AG04449 (cell line): ENCODE measurements around the gene SCN11A.
"Not testable (repeated sequence)": the region's sequence is repeated elsewhere in the genome, so short reads cannot be mapped to it uniquely, and the experiment has no call there.

ENCODE experiments used
- CTCF ChIA-PET: fragments of 350-600 bp; formaldehyde crosslinking; extraction: SDS; loops from one replicate; lab custom pipeline; 2021; ENCODE audit warnings: antibody characterized with exemption; lab: Yijun Ruan, JAX
- POLR2A ChIA-PET: fragments of 400-600, 350-600 bp; formaldehyde crosslinking; extraction: SDS; loops from one replicate; lab custom pipeline; 2020; ENCODE audit warnings: antibody characterized with exemption, inconsistent platforms; lab: Yijun Ruan, JAX
- DNase-seq: peaks from one replicate; pipeline ENCODE4 v3.0.0-alpha.2; 2010; ENCODE audit warnings: low read depth, low spot score
- H3K4me3 ChIP-seq: 2 replicates; pipeline ENCODE4 v1.5.1; 2011; ENCODE audit warnings: low read depth, mild to moderate bottlenecking, control low read depth, low read length
- TF ChIP-seq, protein P1 (sequence below): IDR thresholded peaks from one replicate; pipeline ENCODE4 v1.5.1; 2011; ENCODE audit warnings: mild to moderate bottlenecking, moderate library complexity, low read length, control low read depth, inconsistent platforms; ENCODE audit not compliant: insufficient read depth; ENCODE audit errors: missing control alignments

The SCN11A gene

DNA sequence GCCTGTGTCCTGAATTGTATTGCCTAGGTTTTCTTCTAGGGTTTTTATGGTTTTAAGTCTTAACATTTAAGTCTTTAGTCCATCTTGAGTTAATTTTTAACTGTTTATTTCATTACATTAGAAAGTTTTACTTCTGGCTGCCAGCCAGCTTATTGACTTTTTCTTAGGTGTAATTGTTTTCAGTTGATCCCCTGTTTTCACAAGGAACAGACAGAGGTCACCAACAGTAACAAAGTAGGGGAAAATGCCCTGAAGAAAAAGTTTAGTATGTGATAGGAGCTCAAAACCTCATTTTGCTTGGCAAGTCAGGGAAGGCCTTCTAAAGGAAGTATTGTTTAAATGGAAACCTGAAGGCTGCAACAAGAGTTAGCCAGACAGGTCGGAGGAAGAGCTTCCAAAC is 10.4 kb upstream of the SCN11A start:
- DNase-seq = no peak
- TF ChIP-seq, protein P1, sequence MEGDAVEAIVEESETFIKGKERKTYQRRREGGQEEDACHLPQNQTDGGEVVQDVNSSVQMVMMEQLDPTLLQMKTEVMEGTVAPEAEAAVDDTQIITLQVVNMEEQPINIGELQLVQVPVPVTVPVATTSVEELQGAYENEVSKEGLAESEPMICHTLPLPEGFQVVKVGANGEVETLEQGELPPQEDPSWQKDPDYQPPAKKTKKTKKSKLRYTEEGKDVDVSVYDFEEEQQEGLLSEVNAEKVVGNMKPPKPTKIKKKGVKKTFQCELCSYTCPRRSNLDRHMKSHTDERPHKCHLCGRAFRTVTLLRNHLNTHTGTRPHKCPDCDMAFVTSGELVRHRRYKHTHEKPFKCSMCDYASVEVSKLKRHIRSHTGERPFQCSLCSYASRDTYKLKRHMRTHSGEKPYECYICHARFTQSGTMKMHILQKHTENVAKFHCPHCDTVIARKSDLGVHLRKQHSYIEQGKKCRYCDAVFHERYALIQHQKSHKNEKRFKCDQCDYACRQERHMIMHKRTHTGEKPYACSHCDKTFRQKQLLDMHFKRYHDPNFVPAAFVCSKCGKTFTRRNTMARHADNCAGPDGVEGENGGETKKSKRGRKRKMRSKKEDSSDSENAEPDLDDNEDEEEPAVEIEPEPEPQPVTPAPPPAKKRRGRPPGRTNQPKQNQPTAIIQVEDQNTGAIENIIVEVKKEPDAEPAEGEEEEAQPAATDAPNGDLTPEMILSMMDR = no peak
- no peak overlapping the region for H3K4me3 ChIP-seq
- ChIA-PET POLR2A (no interaction called here), CTCF (interaction anchor here (1.3 kb wide), 1 partner anchor 230 kb away, joined by 3 read pairs; no protein-coding TSS in a partner anchor)

DNA sequence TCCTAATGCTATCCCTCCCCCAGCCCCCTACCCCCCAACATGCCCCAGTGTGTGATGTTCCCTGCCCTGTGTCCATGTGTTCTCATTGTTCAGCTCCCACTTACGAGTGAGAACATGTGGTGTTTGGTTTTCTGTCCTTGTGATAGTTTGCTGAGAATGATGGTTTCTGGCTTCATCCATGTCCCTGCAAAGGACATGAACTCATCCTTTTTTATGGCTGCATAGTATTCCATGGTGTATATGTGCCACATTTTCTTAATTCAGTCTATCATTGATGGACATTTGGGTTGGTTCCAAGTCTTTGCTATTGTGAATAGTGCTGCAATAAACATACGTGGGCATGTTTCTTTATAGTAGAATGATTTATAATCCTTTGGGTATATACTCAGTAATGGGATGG is 9.5 kb upstream of the SCN11A start:
- H3K4me3 ChIP-seq, POLR2A ChIA-PET, DNase-seq, CTCF ChIA-PET: not testable (repeated sequence)

DNA sequence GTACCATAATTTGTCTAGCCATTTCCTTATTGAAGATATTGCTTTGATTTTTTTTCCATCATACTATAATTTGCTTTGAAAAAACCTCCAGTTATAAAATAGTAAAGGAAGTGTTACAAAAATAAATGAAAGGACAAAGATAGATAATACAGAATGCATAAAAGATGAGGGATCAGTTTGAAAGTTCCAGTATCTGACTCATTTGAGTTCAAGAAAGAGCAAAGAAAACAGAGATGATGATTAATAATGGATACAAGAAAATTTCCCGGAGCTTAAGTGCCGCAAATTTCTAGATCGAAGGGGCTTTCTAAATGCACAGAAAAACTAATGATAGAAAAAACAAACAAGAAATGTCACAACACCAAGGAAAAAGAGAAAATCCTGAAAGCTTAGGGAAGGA is 4.4 kb upstream of the SCN11A start:
- ChIA-PET CTCF (no interaction called here), POLR2A (no interaction called here)
- no peak overlapping the region for H3K4me3 ChIP-seq

DNA sequence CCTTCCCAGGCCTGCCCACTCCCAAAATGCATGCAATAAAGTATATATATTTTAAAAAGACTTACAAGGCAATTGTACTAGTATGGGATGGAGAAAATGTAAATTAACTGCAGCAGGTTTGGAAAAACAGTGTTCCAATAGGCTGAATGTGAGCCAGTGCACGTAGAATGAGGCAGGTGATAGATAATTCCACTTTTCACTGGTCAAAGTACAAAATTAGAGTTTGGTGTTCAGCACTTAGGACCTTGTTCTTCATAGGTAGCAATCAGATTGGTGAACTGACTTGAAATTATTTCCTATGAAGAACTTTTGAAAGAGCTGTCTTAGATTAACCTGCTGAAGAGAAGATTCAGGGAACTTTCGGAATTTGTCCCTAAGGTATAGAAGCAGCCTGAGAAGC is 2.0 kb upstream of the SCN11A start:
- POLR2A ChIA-PET = no interaction called here
- TF ChIP-seq, protein P1 = no peak
- no peak for DNase-seq
- H3K4me3 ChIP-seq = no peak overlapping the region
- CTCF ChIA-PET = interaction anchor here (1.0 kb wide), 1 partner anchor 12 kb away, joined by 5 read pairs; no protein-coding TSS in a partner anchor

More for the DNA sequence above, 4.4 kb upstream of the SCN11A start:
- DNase-seq = no peak
- TF ChIP-seq, protein P1 = no peak

DNA sequence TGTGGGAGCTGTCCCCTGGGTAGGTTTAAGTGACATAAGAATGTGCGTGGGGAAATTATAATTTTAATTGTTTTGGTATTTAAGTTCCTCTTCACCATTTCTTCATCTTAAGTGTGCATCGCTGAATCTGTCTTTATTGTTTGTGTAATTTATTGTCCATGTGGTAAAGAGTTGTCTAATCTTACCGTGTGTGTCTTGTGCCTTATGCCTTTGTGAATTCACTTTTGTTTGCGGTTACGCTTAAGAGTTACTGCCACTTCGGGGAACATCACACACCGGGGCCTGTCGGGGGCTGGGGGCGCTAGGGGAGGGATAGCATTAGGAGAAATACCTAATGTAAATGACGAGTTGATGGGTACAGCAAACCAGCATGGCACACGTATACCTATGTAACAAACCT is 839 bp upstream of the SCN11A start:
- POLR2A ChIA-PET = no interaction called here
- TF ChIP-seq, protein P1 = no peak
- DNase-seq = no peak
- H3K4me3 ChIP-seq = peak overlapping the region; percentile 77
- CTCF ChIA-PET = interaction anchor here (0.5 kb wide), 1 partner anchor 238 kb away, joined by 3 read pairs; no protein-coding TSS in a partner anchor

DNA sequence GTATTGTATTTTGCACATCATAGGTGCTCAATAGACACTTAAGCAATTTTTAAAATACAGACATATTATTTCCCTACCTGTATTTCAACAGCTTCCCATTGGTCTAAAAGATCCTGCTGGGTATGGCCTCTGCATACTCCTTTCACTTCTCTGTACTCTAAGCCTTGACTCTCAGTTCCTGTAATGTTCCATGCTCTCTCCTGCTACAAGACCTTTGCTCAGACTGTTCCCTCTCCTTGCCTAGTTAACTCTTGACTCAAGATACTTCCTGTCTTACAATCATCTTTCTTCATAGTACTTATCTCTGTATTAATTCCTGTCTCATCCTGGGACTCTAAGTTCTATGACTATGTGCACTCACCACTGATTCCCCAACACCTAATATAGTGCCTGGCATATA is 1.7 kb downstream of the SCN11A start:
- ChIA-PET POLR2A (no interaction called here), CTCF (interaction anchor here (1.3 kb wide), 1 partner anchor 15 kb away, joined by 4 read pairs; no protein-coding TSS in a partner anchor)
- H3K4me3 ChIP-seq = no peak overlapping the region
- TF ChIP-seq, protein P1 = no peak
- no peak for DNase-seq

DNA sequence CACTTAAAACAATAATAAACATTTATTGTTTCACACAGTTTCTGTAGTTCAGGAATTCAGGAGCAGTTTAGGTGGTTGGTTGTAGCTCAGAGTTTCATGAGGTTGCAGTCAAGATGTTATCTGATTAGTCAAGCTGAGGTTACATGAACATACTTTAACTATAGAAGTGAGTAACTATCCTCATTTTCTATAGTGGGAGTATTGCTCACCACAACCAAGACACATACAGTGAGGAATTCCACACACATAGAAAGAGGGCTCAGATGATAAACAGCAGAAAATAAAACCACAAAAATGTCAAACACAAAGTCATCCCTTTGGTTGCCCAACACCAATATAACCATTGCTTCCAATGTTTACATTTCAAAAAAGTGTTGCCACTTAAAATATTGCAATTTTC is 13.6 kb downstream of the SCN11A start:
- CTCF ChIA-PET = interaction anchor here (1.2 to 2.7 kb wide), 2 partner anchors 8 to 39 kb away, joined by 4 to 8 read pairs; no protein-coding TSS in a partner anchor
- peak; percentile 84 for DNase-seq
- TF ChIP-seq, protein P1 = no peak
- POLR2A ChIA-PET = interaction anchor here (0.7 kb wide), 1 partner anchor 9 kb away, joined by 3 read pairs; no protein-coding TSS in a partner anchor
- no peak overlapping the region for H3K4me3 ChIP-seq
